Lung (tissue), 12 donors: ENCODE results near the gene GAS2L3. TPM values are rescaled to one million over a fixed set of nuclear protein-coding genes. Genes with fewer than 3 reads are reported as not detected.

Experiments used
- ATAC-seq: fragments of 200-7000 bp; cut with Tn5 transposase; one replicate; pipeline ENCODE4 v1.9.1; 2020; ENCODE audit warnings: moderate number of reproducible peaks; ENCODE audit not compliant: insufficient read depth, low FRiP score
- DNase-seq, 3 donors: peaks; one replicate each; pipeline ENCODE4 v3.0.0-alpha.2; 2013 to 2017
- H3K27ac ChIP-seq, 2 donors: one replicate each; pipeline ENCODE4 v1.5.1; 2013; ENCODE audit warnings: mild to moderate bottlenecking in 2 of 2, moderate library complexity in 2 of 2, control low read depth in 1 of 2, inconsistent platforms in 1 of 2, low read depth in 1 of 2, low read length in 1 of 2
- H3K27me3 ChIP-seq, 3 donors: one replicate each; pipeline ENCODE4 v1.5.1; 2013; ENCODE audit warnings: low read length in 2 of 3; ENCODE audit not compliant: control insufficient read depth in 3 of 3, insufficient read depth in 3 of 3
- H3K36me3 ChIP-seq, 4 donors: one replicate each; pipeline ENCODE4 v1.5.1; 2013; ENCODE audit warnings: low read length in 4 of 4, mild to moderate bottlenecking in 1 of 4, moderate library complexity in 1 of 4; ENCODE audit not compliant: control insufficient read depth in 4 of 4, insufficient read depth in 4 of 4
- H3K4me1 ChIP-seq, 5 donors: one replicate each; pipeline ENCODE4 v1.5.1; 2013; ENCODE audit warnings: low read length in 5 of 5, mild to moderate bottlenecking in 2 of 5, moderate library complexity in 1 of 5; ENCODE audit not compliant: control insufficient read depth in 5 of 5, insufficient read depth in 5 of 5
- H3K4me3 ChIP-seq: one replicate; pipeline ENCODE4 v1.5.1; 2013; ENCODE audit warnings: mild to moderate bottlenecking, control low read depth, moderate library complexity
- H3K9ac ChIP-seq, 2 donors: one replicate each; pipeline ENCODE4 v1.5.1; 2013; ENCODE audit warnings: low read length in 2 of 2, control low read depth in 1 of 2; ENCODE audit not compliant: insufficient read depth in 1 of 2
- H3K9me3 ChIP-seq, 4 donors: one replicate each; pipeline ENCODE4 v1.5.1; 2013; ENCODE audit warnings: low read length in 3 of 4, mild to moderate bottlenecking in 1 of 4, moderate library complexity in 1 of 4; ENCODE audit not compliant: control insufficient read depth in 4 of 4, insufficient read depth in 3 of 4
- CTCF ChIP-seq: IDR thresholded peaks from 2 replicates; pipeline ENCODE4 v1.5.1; 2012; ENCODE audit warnings: mild to moderate bottlenecking; ENCODE audit errors: control extremely low read depth, extremely low read depth
- WGBS, 2 donors: extraction: QIAGEN DNeasy Blood & Tissue Kit; methylation state at CpG; one replicate each; pipeline ENCODE4 v1.1.7; 2013; 5-methylcytosine and 5-hydroxymethylcytosine counted together
- polyA plus RNA-seq, 2 donors: library from polyadenylated mRNA; stranded (reverse); fragments of 200-250 nt; gene quantifications; one replicate each; pipeline ENCODE4 v1.2.1, GENCODE V29; 2013
- total RNA-seq, 2 donors: library from RNA; depleted of rRNA in 1 of 2; stranded (reverse); fragments of >200 nt in 1 of 2; gene quantifications; one replicate each; pipeline ENCODE4 v1.2.1, GENCODE V29; 2014 to 2021
- donor health status: control.
- donor health status: control.
- donor health status: Bipolar disorder and iron deficiency.
- donor health status: healthy.
- donor health status: DM: yes; HTN: yes; CAD: no.

Gene GAS2L3
- total and polyA plus RNA-seq, 4 donors, result 1.7 to 15.6 (median 7.0) TPM

GRCh38 chr12:100564905-100565467 is 8.5 kb upstream of the GAS2L3 start:
- TF ChIP-seq CTCF, result no peak
- 86 to 92% methylated on average over 6 of the region's 6 CpGs for WGBS, 2 donors
- peaks cover 0 to 3% (median 0%) of the 10 kb centered on the region in 5 donors for H3K4me1 ChIP-seq
- DNase-seq (no peak), ATAC-seq (no peak)
- peaks cover 0 to 34% (median 8%) of the 10 kb centered on the region in 3 donors for H3K27me3 ChIP-seq
- no peak overlapping the region for H3K27ac ChIP-seq
- no peaks in the 10 kb centered on the region for H3K36me3 ChIP-seq
- H3K9me3 ChIP-seq, result no peaks in the 10 kb centered on the region
- no peak overlapping the region for H3K9ac ChIP-seq
- H3K4me3 ChIP-seq, result no peak overlapping the region

- H3K9me3 ChIP-seq, result no peaks in the 10 kb centered on the region
- TF ChIP-seq CTCF, result no peak
- H3K36me3 ChIP-seq, result no peaks in the 10 kb centered on the region
- no peak overlapping the region for H3K9ac ChIP-seq
- peaks cover 0 to 3% (median 0%) of the 10 kb centered on the region in 5 donors for H3K4me1 ChIP-seq
- H3K4me3 ChIP-seq, result no peak overlapping the region
- H3K27ac ChIP-seq, result no peak overlapping the region
- peaks cover 0 to 34% (median 8%) of the 10 kb centered on the region in 3 donors for H3K27me3 ChIP-seq
- WGBS, 2 donors, result 63 to 72% methylated on average over 3 of the region's 3 CpGs
- ATAC-seq, result no peak
- no peak for DNase-seq
Measured at GRCh38 chr12:100565987-100566545, 7.4 kb upstream of the GAS2L3 start.

- DNase-seq, result peak in 1 of 3 donors; percentile 25
Measured at GRCh38 chr12:100566887-100567637, 6.4 kb upstream of the GAS2L3 start.

More at GRCh38 chr12:100566887-100567637, 6.4 kb upstream of the GAS2L3 start:
- ATAC-seq, result peak; percentile 71
- Histone ChIP-seq H3K9ac (no peak overlapping the region), H3K9me3 (no peaks in the 10 kb centered on the region), H3K4me3 (no peak overlapping the region), H3K4me1 (peaks cover 0 to 3% (median 0%) of the 10 kb centered on the region in 5 donors), H3K27ac (no peak overlapping the region), H3K36me3 (no peaks in the 10 kb centered on the region), H3K27me3 (peaks cover 0 to 38% (median 8%) of the 10 kb centered on the region in 3 donors)
- no peak for TF ChIP-seq CTCF
- 38 to 41% methylated on average over 3 of the region's 3 CpGs for WGBS, 2 donors
